GM19372 (cell line): ENCODE results near the gene CLPTM1L.
"Not testable (repeated sequence)": the region's sequence is repeated elsewhere in the genome, so short reads cannot be mapped to it uniquely, and the experiment has no call there.

ENCODE experiments used
- ATAC-seq: cut with Tn5 transposase; IDR thresholded peaks from one replicate; pipeline ENCODE4 v1.9.1; 2021; ENCODE audit warnings: mild to moderate bottlenecking, low read depth, moderate library complexity; ENCODE audit not compliant: unreplicated experiment

CLPTM1L gene

GRCh38 chr5:1280177-1281037 lies 64.5 kb downstream of the CLPTM1L start:
- ATAC-seq: no peak

- ATAC-seq: no peak
These were observed 65.3 kb downstream of the CLPTM1L start for GRCh38 chr5:1279443-1280151.

GRCh38 chr5:1278656-1279442 lies 66.0 kb downstream of the CLPTM1L start:
- no peak for ATAC-seq

- ATAC-seq: no peak
These were observed 66.7 kb downstream of the CLPTM1L start for GRCh38 chr5:1278216-1278615.

- no peak for ATAC-seq
These were observed 67.1 kb downstream of the CLPTM1L start for GRCh38 chr5:1277781-1278180.

- ATAC-seq: no peak
These were observed 67.6 kb downstream of the CLPTM1L start for GRCh38 chr5:1277331-1277730.

GRCh38 chr5:1276930-1277329 lies 68.0 kb downstream of the CLPTM1L start:
- no peak for ATAC-seq

GRCh38 chr5:1275397-1276391 lies 69.2 kb downstream of the CLPTM1L start:
- ATAC-seq: not testable (repeated sequence)

GRCh38 chr5:1274471-1274870 lies 70.4 kb downstream of the CLPTM1L start:
- ATAC-seq: no peak

- ATAC-seq: no peak
These were observed 71.2 kb downstream of the CLPTM1L start for GRCh38 chr5:1273745-1274144.

- ATAC-seq: no peak
These were observed 72.7 kb downstream of the CLPTM1L start for GRCh38 chr5:1272201-1272600.

GRCh38 chr5:1270933-1271914 lies 73.7 kb downstream of the CLPTM1L start:
- no peak for ATAC-seq

GRCh38 chr5:1270426-1270825 lies 74.5 kb downstream of the CLPTM1L start:
- ATAC-seq: no peak

- no peak for ATAC-seq
These were observed 76.2 kb downstream of the CLPTM1L start for GRCh38 chr5:1268666-1269065.

- ATAC-seq: no peak
These were observed 76.8 kb downstream of the CLPTM1L start for GRCh38 chr5:1268056-1268455.
